RWPE2 (cell line): ENCODE data around the gene ADSS1.

Experiments used
- ATAC-seq: fragments of 200-7000 bp; cut with Tn5 transposase; 3 replicates; pipeline ENCODE4 v1.9.1; 2021; ENCODE audit warnings: low read depth
- DNase-seq: peaks from one replicate; pipeline ENCODE4 v3.0.0-alpha.2; 2020; ENCODE audit warnings: low spot score
- H3K27ac ChIP-seq: fragments of 450-650 bp; 2 replicates; pipeline ENCODE4 v1.5.1; 2017; ENCODE audit warnings: mild to moderate bottlenecking; ENCODE audit not compliant: poor library complexity, severe bottlenecking
- H3K27me3 ChIP-seq: fragments of 250-450 bp; sonication (Bioruptor Pico); 2 replicates; pipeline ENCODE4 v1.5.1; 2021; ENCODE audit warnings: mild to moderate bottlenecking, moderate library complexity; ENCODE audit not compliant: insufficient read depth, poor library complexity, severe bottlenecking
- H3K36me3 ChIP-seq: fragments of 250-450 bp; sonication (Bioruptor Pico); 2 replicates; pipeline ENCODE4 v1.5.1; 2020; ENCODE audit warnings: low read depth, mild to moderate bottlenecking, moderate library complexity
- H3K4me1 ChIP-seq: fragments of 250-450 bp; sonication (Bioruptor Pico); 2 replicates; pipeline ENCODE4 v1.5.1; 2021; ENCODE audit warnings: mild to moderate bottlenecking, moderate library complexity; ENCODE audit not compliant: insufficient read depth, poor library complexity, severe bottlenecking
- H3K4me3 ChIP-seq: fragments of 250-450 bp; sonication (Bioruptor Pico); 2 replicates; pipeline ENCODE4 v1.5.1; 2021; ENCODE audit warnings: mild to moderate bottlenecking, moderate library complexity; ENCODE audit not compliant: severe bottlenecking
- H3K9me3 ChIP-seq: fragments of 250-450 bp; sonication (Bioruptor Pico); 2 replicates; pipeline ENCODE4 v1.5.1; 2021; ENCODE audit warnings: mild to moderate bottlenecking, moderate library complexity; ENCODE audit not compliant: severe bottlenecking
- TF ChIP-seq, protein P1 (sequence below): fragments of 450-650 bp; IDR thresholded peaks from one replicate; pipeline ENCODE4 v1.5.1; 2017; ENCODE audit warnings: mild to moderate bottlenecking, moderate library complexity; ENCODE audit not compliant: poor library complexity, severe bottlenecking

ADSS1 gene

GRCh38 chr14:104756477-104757237 is 32.6 kb downstream of the ADSS1 start:
- Histone ChIP-seq H3K9me3 (no peaks in the 10 kb centered on the region), H3K4me3 (no peak overlapping the region), H3K27ac (no peak overlapping the region), H3K36me3 (peaks cover 53% of the 10 kb centered on the region), H3K4me1 (peaks cover 6% of the 10 kb centered on the region), H3K27me3 (no peaks in the 10 kb centered on the region)
- ATAC-seq (no peak), DNase-seq (no peak)
- TF ChIP-seq, protein P1, sequence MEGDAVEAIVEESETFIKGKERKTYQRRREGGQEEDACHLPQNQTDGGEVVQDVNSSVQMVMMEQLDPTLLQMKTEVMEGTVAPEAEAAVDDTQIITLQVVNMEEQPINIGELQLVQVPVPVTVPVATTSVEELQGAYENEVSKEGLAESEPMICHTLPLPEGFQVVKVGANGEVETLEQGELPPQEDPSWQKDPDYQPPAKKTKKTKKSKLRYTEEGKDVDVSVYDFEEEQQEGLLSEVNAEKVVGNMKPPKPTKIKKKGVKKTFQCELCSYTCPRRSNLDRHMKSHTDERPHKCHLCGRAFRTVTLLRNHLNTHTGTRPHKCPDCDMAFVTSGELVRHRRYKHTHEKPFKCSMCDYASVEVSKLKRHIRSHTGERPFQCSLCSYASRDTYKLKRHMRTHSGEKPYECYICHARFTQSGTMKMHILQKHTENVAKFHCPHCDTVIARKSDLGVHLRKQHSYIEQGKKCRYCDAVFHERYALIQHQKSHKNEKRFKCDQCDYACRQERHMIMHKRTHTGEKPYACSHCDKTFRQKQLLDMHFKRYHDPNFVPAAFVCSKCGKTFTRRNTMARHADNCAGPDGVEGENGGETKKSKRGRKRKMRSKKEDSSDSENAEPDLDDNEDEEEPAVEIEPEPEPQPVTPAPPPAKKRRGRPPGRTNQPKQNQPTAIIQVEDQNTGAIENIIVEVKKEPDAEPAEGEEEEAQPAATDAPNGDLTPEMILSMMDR, result no peak

GRCh38 chr14:104757238-104757585 is 33.2 kb downstream of the ADSS1 start:
- no peak for DNase-seq
- H3K27me3 ChIP-seq, result no peaks in the 10 kb centered on the region
- ATAC-seq, result no peak
- H3K36me3 ChIP-seq, result peaks cover 53% of the 10 kb centered on the region
- TF ChIP-seq, protein P1, result no peak
- H3K9me3 ChIP-seq, result no peaks in the 10 kb centered on the region
- H3K4me3 ChIP-seq, result no peak overlapping the region
- peaks cover 6% of the 10 kb centered on the region for H3K4me1 ChIP-seq
- no peak overlapping the region for H3K27ac ChIP-seq

GRCh38 chr14:104757681-104758392 is 33.8 kb downstream of the ADSS1 start:
- H3K27me3 ChIP-seq, result no peaks in the 10 kb centered on the region
- no peak overlapping the region for H3K4me3 ChIP-seq
- H3K9me3 ChIP-seq, result no peaks in the 10 kb centered on the region
- no peak for ATAC-seq
- TF ChIP-seq, protein P1, result no peak
- peaks cover 53% of the 10 kb centered on the region for H3K36me3 ChIP-seq
- H3K4me1 ChIP-seq, result peaks cover 6% of the 10 kb centered on the region
- no peak overlapping the region for H3K27ac ChIP-seq
- no peak for DNase-seq

DNA sequence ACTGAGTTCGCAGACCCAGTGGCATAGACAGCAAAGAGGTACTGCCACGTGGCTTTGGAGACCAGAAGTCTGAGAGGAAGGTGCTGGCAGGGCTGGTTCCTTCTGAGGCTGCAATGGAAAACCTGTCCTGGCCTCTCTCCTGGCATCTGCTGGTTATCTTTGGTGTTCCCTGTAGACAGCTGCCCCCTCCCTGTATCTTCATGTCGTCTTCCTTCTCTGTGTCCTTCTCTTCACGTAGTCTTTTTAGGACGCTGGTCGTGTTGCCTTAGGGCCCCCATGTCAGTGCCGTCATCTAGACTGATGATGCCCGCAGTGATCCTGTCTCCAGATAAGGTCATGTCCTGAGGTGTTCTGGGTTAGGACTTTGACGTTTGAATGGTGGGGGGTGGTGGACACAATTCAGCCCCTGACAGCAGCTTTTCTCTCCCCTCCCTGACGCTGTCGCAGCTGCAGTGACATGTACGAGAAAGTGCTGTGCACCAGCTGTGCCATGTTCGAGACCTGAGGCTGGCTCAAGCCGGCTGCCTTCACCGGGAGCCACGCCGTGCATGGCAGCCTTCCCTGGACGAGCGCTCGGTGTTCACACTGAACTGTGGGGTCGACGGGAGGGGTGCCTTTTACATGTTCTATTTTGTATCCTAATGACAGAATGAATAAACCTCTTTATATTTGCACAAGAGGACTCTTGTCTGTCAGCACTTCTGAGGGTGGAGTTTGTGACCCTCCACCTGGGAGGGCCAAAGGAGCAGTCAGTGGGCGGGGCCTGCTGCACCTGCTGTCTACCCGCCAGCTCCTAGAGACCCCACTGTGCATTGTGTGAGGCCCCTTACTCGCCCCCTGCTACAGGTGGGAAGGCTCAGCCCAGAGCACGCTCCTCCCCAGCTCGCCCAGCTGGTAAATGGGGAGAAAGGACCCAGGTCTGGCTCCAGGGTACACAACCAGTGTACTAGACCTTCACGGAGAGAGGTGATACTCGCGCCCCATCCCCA is 35.2 kb downstream of the ADSS1 start:
- Histone ChIP-seq H3K27me3 (no peaks in the 10 kb centered on the region), H3K36me3 (peaks cover 52% of the 10 kb centered on the region), H3K4me1 (peaks cover 4% of the 10 kb centered on the region), H3K9me3 (no peaks in the 10 kb centered on the region), H3K4me3 (no peak overlapping the region), H3K27ac (no peak overlapping the region)
- TF ChIP-seq, protein P1, result no peak
- DNase-seq (no peak), ATAC-seq (no peak)
